ENCODE measurements around the gene SGCD.
"Not testable (repeated sequence)": the region's sequence is repeated elsewhere in the genome, so short reads cannot be mapped to it uniquely, and the experiment has no call there.

The SGCD gene

GRCh38 chr5:156654444-156654843 is 327.5 kb downstream of the SGCD start:
- no peak for DNase-seq

DNA sequence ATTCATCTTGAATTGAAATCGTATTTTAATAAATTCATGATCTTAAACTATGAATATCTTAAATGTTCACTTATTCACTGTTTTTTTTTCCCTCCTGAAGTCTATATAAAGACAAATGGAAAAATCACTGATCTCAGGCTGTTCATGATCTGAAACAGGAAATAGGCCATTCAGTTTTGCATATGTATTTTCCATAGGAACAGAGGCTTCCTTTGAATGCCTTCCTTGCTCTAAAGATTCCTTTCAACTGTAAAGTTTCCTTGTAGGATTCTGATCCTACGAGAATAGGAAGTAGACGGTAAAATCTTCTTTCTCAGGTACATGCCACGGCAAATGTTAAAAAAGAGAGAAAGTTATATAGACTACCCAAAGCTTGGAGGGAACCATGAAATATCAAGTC is 328.8 kb downstream of the SGCD start:
- no peak for DNase-seq

- not testable (repeated sequence) for DNase-seq
Observed at GRCh38 chr5:156664832-156665231, 337.9 kb downstream of the SGCD start.

GRCh38 chr5:156666686-156667085 is 339.7 kb downstream of the SGCD start:
- DNase-seq, result not testable (repeated sequence)

GRCh38 chr5:156667616-156668015 is 340.7 kb downstream of the SGCD start:
- no peak for DNase-seq

DNA sequence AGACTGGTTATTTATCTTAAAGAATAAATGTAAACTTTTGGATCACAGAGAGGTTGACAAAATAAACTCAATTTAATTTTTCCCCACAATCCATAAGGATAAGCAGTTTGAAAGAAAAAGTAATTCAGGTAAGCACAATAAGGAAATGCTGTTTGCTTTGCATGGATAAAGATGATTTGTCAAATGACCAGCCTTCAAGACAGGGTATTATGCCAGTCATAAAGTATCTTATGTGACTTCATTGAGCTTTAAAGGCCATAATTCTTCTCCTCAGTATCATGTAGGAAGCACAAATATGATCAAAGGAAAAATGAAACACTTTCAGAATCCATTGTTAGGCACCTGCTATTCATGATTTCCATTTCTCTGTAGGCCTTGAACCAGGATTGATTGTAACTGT is 342.5 kb downstream of the SGCD start:
- DNase-seq, result no peak

- no peak for DNase-seq
Observed at GRCh38 chr5:156670615-156671014, 343.7 kb downstream of the SGCD start.

- no peak for DNase-seq
Observed at GRCh38 chr5:156675395-156675794, 348.4 kb downstream of the SGCD start.

- no peak for DNase-seq
Observed at GRCh38 chr5:156677963-156678362, 351.0 kb downstream of the SGCD start.

DNA sequence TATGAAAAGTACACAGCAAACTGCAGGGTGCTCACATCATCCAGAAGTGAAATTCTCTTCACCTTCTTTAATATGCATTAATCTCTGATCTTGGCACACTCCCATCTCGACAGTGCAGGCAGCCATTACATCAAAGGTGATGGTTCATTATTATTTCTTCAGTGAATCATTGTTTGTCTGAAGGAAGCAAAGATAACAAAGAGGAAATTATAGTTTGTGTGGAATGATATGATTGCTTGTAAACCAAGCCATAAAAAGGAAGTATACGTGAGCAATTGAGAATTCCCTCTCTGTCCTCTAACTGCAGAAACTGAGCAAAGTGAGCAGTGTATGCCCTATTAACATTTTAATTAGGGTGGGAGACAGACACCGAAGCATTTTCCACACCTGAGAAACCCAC is 351.5 kb downstream of the SGCD start:
- no peak for DNase-seq

- no peak for DNase-seq
Observed at GRCh38 chr5:156680831-156681230, 353.9 kb downstream of the SGCD start.

- no peak for DNase-seq
Observed at GRCh38 chr5:156681265-156681664, 354.3 kb downstream of the SGCD start.

GRCh38 chr5:156682971-156683370 is 356.0 kb downstream of the SGCD start:
- DNase-seq, result no peak

DNA sequence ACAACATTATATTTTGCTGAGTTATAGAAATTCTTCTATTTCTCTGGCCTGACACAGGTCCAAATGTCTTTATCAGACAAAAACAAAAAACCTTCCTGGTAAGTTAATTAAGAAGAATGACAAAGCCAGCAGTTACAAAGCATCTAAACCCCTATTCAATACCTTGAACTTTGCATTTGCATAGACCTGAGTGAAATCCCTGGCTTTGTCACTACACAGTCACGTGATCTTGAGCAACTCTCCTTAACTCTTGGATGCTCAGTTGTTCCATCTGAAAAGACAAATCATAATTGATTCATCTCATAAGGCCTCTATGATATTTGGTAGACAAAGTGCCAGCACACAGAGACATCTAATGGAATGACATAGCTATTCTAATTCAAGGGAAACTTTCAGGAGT is 356.5 kb downstream of the SGCD start:
- DNase-seq, result no peak

- no peak for DNase-seq
Observed at GRCh38 chr5:156684216-156684615, 357.3 kb downstream of the SGCD start.

- DNase-seq, result no peak
Observed at GRCh38 chr5:156685481-156685880, 358.5 kb downstream of the SGCD start.

DNA sequence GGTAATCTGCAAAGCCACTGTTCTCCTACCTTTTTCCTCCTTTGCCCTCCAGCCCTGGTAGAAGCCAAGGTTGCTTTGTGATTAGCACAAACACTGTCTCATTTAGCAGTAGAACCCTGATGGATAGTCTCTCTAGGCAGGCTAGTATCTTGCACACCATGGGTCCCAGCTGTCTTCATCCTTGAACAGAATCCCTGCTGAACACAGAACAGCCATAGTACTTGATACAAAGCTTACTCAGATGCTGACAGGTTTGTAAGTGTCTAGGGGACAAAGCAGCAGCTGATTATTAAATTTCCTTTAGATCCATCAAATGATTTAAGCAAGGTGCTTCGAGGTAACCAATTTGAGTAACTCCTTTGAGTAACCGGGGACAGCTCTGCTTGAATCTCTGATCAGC is 359.4 kb downstream of the SGCD start:
- DNase-seq, result no peak

GRCh38 chr5:156686796-156687195 is 359.8 kb downstream of the SGCD start:
- DNase-seq, result no peak

GRCh38 chr5:156687514-156687913 is 360.6 kb downstream of the SGCD start:
- no peak for DNase-seq

- no peak for DNase-seq
Observed at GRCh38 chr5:156691572-156691971, 364.6 kb downstream of the SGCD start.

DNA sequence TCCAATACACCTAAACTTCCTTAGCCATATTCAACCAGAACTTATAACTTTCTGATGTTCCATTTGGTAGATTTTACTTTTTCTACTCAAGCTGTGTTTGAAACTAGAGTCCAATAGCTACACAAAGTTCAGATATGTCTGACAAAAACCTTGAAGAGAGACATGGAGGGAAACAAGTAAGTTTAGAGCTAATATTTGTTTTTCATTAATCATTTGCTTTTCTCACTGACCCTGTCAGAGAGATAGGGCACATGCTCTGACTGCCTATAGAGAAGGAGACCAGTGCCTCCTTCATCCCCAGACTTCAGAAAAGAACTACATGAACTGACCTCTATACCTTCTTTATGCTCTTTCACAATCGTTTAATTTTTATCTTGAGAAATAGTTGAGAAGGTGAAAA is 366.1 kb downstream of the SGCD start:
- no peak for DNase-seq

DNA sequence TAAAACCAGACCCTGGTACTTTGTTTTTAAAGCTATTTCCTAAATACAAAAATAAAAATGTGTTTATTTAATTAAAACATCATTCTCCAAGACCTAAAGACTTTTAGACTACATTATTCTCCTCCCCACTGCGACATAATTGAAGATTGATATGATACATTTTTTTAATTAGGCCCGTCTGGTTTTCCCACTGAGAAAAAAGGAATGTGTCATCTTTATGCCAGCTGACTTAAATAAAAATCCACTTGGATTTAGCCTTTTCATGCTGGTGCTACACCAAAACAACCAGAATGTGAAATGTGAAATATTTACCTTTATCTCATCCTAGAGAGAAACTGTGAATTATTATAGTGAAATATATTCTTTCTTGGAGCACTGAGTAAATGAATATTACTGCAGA is 367.6 kb downstream of the SGCD start:
- no peak for DNase-seq

- no peak for DNase-seq
Observed at GRCh38 chr5:156695774-156696173, 368.8 kb downstream of the SGCD start.

GRCh38 chr5:156698323-156698722 is 371.4 kb downstream of the SGCD start:
- no peak for DNase-seq

DNA sequence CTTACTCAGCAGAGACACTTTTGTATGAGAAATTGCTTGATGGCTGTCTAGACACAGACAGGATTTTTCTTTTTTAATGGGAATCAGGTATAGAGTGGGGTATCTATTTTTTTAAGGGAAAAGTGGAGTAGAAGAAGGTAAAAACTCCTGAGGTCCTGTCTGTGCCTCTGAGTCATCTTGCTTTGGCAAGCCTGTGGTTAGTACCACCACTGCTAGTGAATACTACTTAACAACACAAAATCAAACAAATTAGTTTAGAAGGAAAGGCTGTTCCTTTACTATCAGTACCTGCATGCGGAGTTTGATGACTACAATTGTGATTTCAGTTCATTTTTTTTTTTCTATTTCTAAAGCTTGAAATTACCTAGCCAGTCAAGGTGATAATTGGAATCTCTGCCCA is 372.2 kb downstream of the SGCD start:
- no peak for DNase-seq

DNA sequence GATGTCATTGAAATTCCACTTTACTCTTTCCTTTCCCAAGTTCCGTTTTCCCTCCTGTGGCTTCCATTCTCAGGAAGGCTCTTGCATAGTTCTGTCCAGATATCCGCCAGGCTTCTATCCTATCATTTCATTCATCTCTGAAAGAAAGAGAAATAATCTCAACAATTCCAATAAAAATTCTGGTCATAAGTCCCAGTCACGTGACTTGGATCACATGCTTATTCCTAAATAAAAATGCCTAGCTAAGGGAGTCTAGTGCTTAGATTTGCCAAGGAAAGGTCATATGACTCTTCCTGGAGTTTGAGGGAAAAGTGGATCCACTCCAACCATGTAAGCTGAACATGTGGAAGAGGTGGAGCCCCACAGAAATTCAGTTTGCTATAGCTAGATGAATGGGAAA is 377.2 kb downstream of the SGCD start:
- DNase-seq, result no peak
